ENCODE data around the gene SLC22A2.

SLC22A2 gene

GRCh38 chr6:160227769-160228161, 30.9 kb downstream of the SLC22A2 start:
- Histone ChIP-seq H3K27me3 (no peaks in the 10 kb centered on the region), H3K36me3 (no peaks in the 10 kb centered on the region), H3K4me2 (no peak overlapping the region), H3K4me3 (no peak overlapping the region), H4K20me1 (no peaks in the 10 kb centered on the region), H3K27ac (no peak overlapping the region), H3K9me3 (peaks cover 6% of the 10 kb centered on the region; the same call in 1 of the 2 replicates), H3K4me1 (no peaks in the 10 kb centered on the region), H3K9ac (no peak overlapping the region)
- no peak for TF ChIP-seq Cebpa-rat (IDR thresholded peaks at IDR 0.05)

- Histone ChIP-seq H3K4me1 (no peaks in the 10 kb centered on the region), H3K4me3 (no peak overlapping the region), H3K27me3 (no peaks in the 10 kb centered on the region), H3K36me3 (no peaks in the 10 kb centered on the region), H3K27ac (no peak overlapping the region), H3K9ac (no peak overlapping the region), H4K20me1 (no peaks in the 10 kb centered on the region), H3K4me2 (no peak overlapping the region), H3K9me3 (peaks cover 6% of the 10 kb centered on the region; the same call in 1 of the 2 replicates)
- no peak for TF ChIP-seq Cebpa-rat (IDR thresholded peaks at IDR 0.05)
These were observed 31.4 kb downstream of the SLC22A2 start for GRCh38 chr6:160227038-160227768.

GRCh38 chr6:160226118-160226591, 32.5 kb downstream of the SLC22A2 start:
- H3K27me3 ChIP-seq = no peaks in the 10 kb centered on the region
- no peak overlapping the region for H3K4me3 ChIP-seq
- no peaks in the 10 kb centered on the region for H4K20me1 ChIP-seq
- no peaks in the 10 kb centered on the region for H3K36me3 ChIP-seq
- H3K27ac ChIP-seq = no peak overlapping the region
- peaks cover 6% of the 10 kb centered on the region; the same call in 1 of the 2 replicates for H3K9me3 ChIP-seq
- no peak overlapping the region for H3K9ac ChIP-seq
- no peak overlapping the region for H3K4me2 ChIP-seq
- no peaks in the 10 kb centered on the region for H3K4me1 ChIP-seq
- no peak for TF ChIP-seq Cebpa-rat (IDR thresholded peaks at IDR 0.05)

GRCh38 chr6:160224639-160225237, 33.9 kb downstream of the SLC22A2 start:
- 0 out of 2 replicates have a peak, but pooled peaks cover under 1% of the 10 kb centered on the region for H3K9me3 ChIP-seq
- H3K4me3 ChIP-seq = no peak overlapping the region
- H3K27me3 ChIP-seq = no peaks in the 10 kb centered on the region
- H3K4me2 ChIP-seq = no peak overlapping the region
- no peak overlapping the region for H3K9ac ChIP-seq
- H3K27ac ChIP-seq = no peak overlapping the region
- no peak for TF ChIP-seq Cebpa-rat (IDR thresholded peaks at IDR 0.05)
- no peaks in the 10 kb centered on the region for H3K36me3 ChIP-seq
- H4K20me1 ChIP-seq = no peaks in the 10 kb centered on the region
- no peaks in the 10 kb centered on the region for H3K4me1 ChIP-seq

DNA sequence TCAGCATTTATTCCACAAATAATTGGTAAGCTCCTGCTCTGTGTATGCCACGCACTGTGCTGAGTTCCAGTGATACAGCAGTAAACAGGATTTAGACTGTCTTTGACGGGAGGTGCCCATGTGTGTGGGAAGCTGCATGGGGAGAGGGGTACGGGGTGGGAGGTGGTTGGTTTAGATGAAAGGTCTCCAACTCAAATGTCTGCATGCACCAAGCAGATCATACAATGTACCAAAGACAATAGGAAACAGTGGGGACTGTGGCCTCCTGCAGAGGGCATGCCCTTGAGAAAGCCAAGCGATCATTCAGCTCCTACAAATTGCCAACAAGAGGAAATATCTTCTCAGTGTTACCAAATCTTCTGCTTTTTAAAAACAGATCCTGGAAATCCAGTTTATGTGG, 36.1 kb downstream of the SLC22A2 start:
- Histone ChIP-seq H3K9ac (no peak overlapping the region), H3K4me1 (no peaks in the 10 kb centered on the region), H4K20me1 (no peaks in the 10 kb centered on the region), H3K9me3 (peaks cover 14% of the 10 kb centered on the region), H3K27ac (no peak overlapping the region), H3K4me2 (no peak overlapping the region), H3K36me3 (no peaks in the 10 kb centered on the region), H3K27me3 (no peaks in the 10 kb centered on the region), H3K4me3 (no peak overlapping the region)
- no peak for TF ChIP-seq Cebpa-rat (IDR thresholded peaks at IDR 0.05)

- Histone ChIP-seq H3K4me2 (no peak overlapping the region), H4K20me1 (no peaks in the 10 kb centered on the region), H3K27ac (no peak overlapping the region), H3K4me3 (no peak overlapping the region), H3K9ac (no peak overlapping the region), H3K27me3 (no peaks in the 10 kb centered on the region), H3K9me3 (peaks cover 14% of the 10 kb centered on the region), H3K36me3 (no peaks in the 10 kb centered on the region), H3K4me1 (no peaks in the 10 kb centered on the region)
- TF ChIP-seq Cebpa-rat (IDR thresholded peaks at IDR 0.05) = no peak
These were observed 36.7 kb downstream of the SLC22A2 start for GRCh38 chr6:160221918-160222317.

DNA sequence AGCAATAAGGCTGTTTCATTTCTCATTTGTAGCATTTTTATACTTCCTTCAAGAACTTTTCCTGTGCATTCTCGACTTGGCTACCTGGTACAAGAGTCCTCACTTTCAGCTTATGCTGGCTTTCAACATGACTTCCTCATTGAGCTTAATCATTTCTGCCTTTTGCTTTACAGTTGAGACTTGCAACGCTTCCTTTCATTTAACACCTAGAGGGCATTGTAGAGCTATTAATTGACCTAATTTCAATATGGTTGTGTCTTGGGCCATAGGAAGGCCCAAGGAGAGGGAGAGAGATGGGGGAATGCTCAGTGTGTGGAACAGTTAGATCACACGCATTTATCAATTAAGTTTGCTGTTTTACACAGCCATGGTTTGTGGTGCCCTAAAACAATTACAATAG, 37.2 kb downstream of the SLC22A2 start:
- Histone ChIP-seq H3K9ac (no peak overlapping the region), H3K9me3 (peaks cover 14% of the 10 kb centered on the region), H3K4me1 (no peaks in the 10 kb centered on the region), H3K27me3 (no peaks in the 10 kb centered on the region), H3K27ac (no peak overlapping the region), H4K20me1 (no peaks in the 10 kb centered on the region), H3K4me3 (no peak overlapping the region), H3K36me3 (no peaks in the 10 kb centered on the region), H3K4me2 (no peak overlapping the region)
- no peak for TF ChIP-seq Cebpa-rat (IDR thresholded peaks at IDR 0.05)

- no peak for TF ChIP-seq Cebpa-rat (IDR thresholded peaks at IDR 0.05)
- H3K9ac ChIP-seq = no peak overlapping the region
- H3K4me1 ChIP-seq = no peaks in the 10 kb centered on the region
- H3K36me3 ChIP-seq = no peaks in the 10 kb centered on the region
- H3K27ac ChIP-seq = no peak overlapping the region
- peaks cover 20% of the 10 kb centered on the region for H3K9me3 ChIP-seq
- no peak overlapping the region for H3K4me3 ChIP-seq
- no peaks in the 10 kb centered on the region for H4K20me1 ChIP-seq
- H3K4me2 ChIP-seq = no peak overlapping the region
- H3K27me3 ChIP-seq = no peaks in the 10 kb centered on the region
These were observed 39.8 kb downstream of the SLC22A2 start for GRCh38 chr6:160218810-160219209.

GRCh38 chr6:160217863-160218262, 40.8 kb downstream of the SLC22A2 start:
- no peak overlapping the region for H3K4me3 ChIP-seq
- H3K27me3 ChIP-seq = no peaks in the 10 kb centered on the region
- H3K9ac ChIP-seq = no peak overlapping the region
- TF ChIP-seq Cebpa-rat (IDR thresholded peaks at IDR 0.05) = no peak
- no peaks in the 10 kb centered on the region for H3K4me1 ChIP-seq
- H3K36me3 ChIP-seq = no peaks in the 10 kb centered on the region
- H3K4me2 ChIP-seq = no peak overlapping the region
- no peaks in the 10 kb centered on the region for H4K20me1 ChIP-seq
- H3K9me3 ChIP-seq = peaks cover 20% of the 10 kb centered on the region
- H3K27ac ChIP-seq = no peak overlapping the region

- no peak overlapping the region for H3K4me2 ChIP-seq
- TF ChIP-seq Cebpa-rat (IDR thresholded peaks at IDR 0.05) = no peak
- no peak overlapping the region for H3K27ac ChIP-seq
These were observed 41.5 kb downstream of the SLC22A2 start for GRCh38 chr6:160217073-160217472.

More at GRCh38 chr6:160217073-160217472, 41.5 kb downstream of the SLC22A2 start:
- Histone ChIP-seq H3K4me3 (no peak overlapping the region), H3K36me3 (no peaks in the 10 kb centered on the region), H3K27me3 (no peaks in the 10 kb centered on the region), H4K20me1 (no peaks in the 10 kb centered on the region), H3K9me3 (peaks cover 20% of the 10 kb centered on the region), H3K9ac (no peak overlapping the region), H3K4me1 (no peaks in the 10 kb centered on the region)

All from BLaER1 (cell line).